GM13977 (cell line): ENCODE results near the gene ESPN.
"Not testable (repeated sequence)": the region's sequence is repeated elsewhere in the genome, so short reads cannot be mapped to it uniquely, and the experiment has no call there.

Experiments used
- DNase-seq: peaks from one replicate; pipeline ENCODE4 v3.0.0; 2012; ENCODE audit warnings: low spot score
- CTCF ChIP-seq: IDR thresholded peaks from 2 replicates; pipeline ENCODE4 v1.5.1; 2012; ENCODE audit warnings: mild to moderate bottlenecking, control low read depth; ENCODE audit not compliant: insufficient read depth; ENCODE audit errors: extremely low read depth, missing control alignments
- in situ Hi-C: fragments of 300-500 bp; cut with MboI; formaldehyde crosslinking; loops from one replicate; pipeline ENCODE4 v1.12.0; 2022; ENCODE audit warnings: low sequenced_read_pairs, low pct_unique_long_range_greater_than_20kb, mixed read lengths, inconsistent platforms; ENCODE audit not compliant: unreplicated experiment

ESPN gene

GRCh38 chr1:6427441-6428390 lies 3.1 kb downstream of the ESPN start:
- TF ChIP-seq CTCF: no peak
- no peak for DNase-seq
- in situ Hi-C loops: no loop called here

GRCh38 chr1:6428453-6428852 lies 3.9 kb downstream of the ESPN start:
- in situ Hi-C loops, DNase-seq: not testable (repeated sequence)

GRCh38 chr1:6429660-6430411 lies 5.3 kb downstream of the ESPN start:
- in situ Hi-C loops, DNase-seq: not testable (repeated sequence)

GRCh38 chr1:6431645-6432579 lies 7.3 kb downstream of the ESPN start:
- DNase-seq, in situ Hi-C loops: not testable (repeated sequence)

GRCh38 chr1:6434186-6434585 lies 9.6 kb downstream of the ESPN start:
- in situ Hi-C loops: no loop called here

GRCh38 chr1:6435129-6435528 lies 10.6 kb downstream of the ESPN start:
- DNase-seq: no peak
- in situ Hi-C loops: no loop called here
- TF ChIP-seq CTCF: no peak

More at GRCh38 chr1:6434186-6434585, 9.6 kb downstream of the ESPN start:
- no peak for DNase-seq
- no peak for TF ChIP-seq CTCF

GRCh38 chr1:6435547-6435946 lies 11.0 kb downstream of the ESPN start:
- in situ Hi-C loops: no loop called here
- no peak for TF ChIP-seq CTCF
- no peak for DNase-seq

GRCh38 chr1:6436277-6436676 lies 11.7 kb downstream of the ESPN start:
- in situ Hi-C loops: not testable (repeated sequence)

GRCh38 chr1:6437012-6437700 lies 12.6 kb downstream of the ESPN start:
- DNase-seq, in situ Hi-C loops: not testable (repeated sequence)

More at GRCh38 chr1:6436277-6436676, 11.7 kb downstream of the ESPN start:
- DNase-seq: not testable (repeated sequence)
